Measurements from ENCODE around the gene HOXD11. TPM values are rescaled to one million over a fixed set of nuclear protein-coding genes. Genes with fewer than 3 reads are reported as not detected.

HOXD11 gene
- total RNA-seq, 4 donors from 2014 or later: 0.24 TPM; not detected in 3

DNA sequence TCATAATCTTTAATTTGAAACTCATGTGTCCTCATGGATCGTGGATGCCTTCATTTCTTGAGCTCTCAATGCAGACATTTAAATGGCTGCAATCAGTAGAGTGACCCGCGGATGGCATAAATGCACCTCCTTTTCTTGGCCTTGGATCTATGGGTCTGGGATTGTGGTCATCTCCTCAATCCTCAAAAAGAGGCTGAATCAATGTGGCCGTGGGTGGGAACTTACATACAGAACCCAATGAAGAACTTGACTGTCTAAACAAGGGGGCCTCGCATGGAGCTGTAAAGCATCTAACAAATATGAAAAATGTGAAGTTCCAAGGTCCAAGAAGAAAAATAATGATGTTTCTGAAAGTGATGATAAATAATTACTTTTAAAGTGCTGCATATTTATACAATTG lies 11.7 kb upstream of the HOXD11 start:
- intact Hi-C loops (cut with DNase I; ENCODE audit: low total_unique reads): loop anchor here (5.0 kb wide), 2 partner anchors 728 to 843 kb away; no protein-coding TSS in a partner anchor
- DNase-seq (no peak), ATAC-seq (no peak)
- Histone ChIP-seq H3K4me1 (peaks cover 16 to 19% of the 10 kb centered on the region in 2 donors), H3K36me3 (no peaks in the 10 kb centered on the region), H3K4me3 (no peak overlapping the region), H3K27me3 (peaks cover 98 to 100% (median 98%) of the 10 kb centered on the region in 3 donors), H3K27ac (no peak overlapping the region), H3K9me3 (no peaks in the 10 kb centered on the region)
- TF ChIP-seq POLR2A (IDR thresholded peaks at IDR 0.05): no peak
- TF ChIP-seq, protein P1, sequence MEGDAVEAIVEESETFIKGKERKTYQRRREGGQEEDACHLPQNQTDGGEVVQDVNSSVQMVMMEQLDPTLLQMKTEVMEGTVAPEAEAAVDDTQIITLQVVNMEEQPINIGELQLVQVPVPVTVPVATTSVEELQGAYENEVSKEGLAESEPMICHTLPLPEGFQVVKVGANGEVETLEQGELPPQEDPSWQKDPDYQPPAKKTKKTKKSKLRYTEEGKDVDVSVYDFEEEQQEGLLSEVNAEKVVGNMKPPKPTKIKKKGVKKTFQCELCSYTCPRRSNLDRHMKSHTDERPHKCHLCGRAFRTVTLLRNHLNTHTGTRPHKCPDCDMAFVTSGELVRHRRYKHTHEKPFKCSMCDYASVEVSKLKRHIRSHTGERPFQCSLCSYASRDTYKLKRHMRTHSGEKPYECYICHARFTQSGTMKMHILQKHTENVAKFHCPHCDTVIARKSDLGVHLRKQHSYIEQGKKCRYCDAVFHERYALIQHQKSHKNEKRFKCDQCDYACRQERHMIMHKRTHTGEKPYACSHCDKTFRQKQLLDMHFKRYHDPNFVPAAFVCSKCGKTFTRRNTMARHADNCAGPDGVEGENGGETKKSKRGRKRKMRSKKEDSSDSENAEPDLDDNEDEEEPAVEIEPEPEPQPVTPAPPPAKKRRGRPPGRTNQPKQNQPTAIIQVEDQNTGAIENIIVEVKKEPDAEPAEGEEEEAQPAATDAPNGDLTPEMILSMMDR (IDR thresholded peaks at IDR 0.05 in 4 of 5, conservative IDR thresholded peaks at IDR 0.05 in 1 of 5): no peak
- in situ Hi-C loops (cut with MboI; ENCODE audit: low sequenced_read_pairs in 4 of 4): loop anchor here in 3 of 4 donors (5.0 to 25.0 kb wide), 4 partner anchors 408 to 733 kb away; no protein-coding TSS in a partner anchor

DNA sequence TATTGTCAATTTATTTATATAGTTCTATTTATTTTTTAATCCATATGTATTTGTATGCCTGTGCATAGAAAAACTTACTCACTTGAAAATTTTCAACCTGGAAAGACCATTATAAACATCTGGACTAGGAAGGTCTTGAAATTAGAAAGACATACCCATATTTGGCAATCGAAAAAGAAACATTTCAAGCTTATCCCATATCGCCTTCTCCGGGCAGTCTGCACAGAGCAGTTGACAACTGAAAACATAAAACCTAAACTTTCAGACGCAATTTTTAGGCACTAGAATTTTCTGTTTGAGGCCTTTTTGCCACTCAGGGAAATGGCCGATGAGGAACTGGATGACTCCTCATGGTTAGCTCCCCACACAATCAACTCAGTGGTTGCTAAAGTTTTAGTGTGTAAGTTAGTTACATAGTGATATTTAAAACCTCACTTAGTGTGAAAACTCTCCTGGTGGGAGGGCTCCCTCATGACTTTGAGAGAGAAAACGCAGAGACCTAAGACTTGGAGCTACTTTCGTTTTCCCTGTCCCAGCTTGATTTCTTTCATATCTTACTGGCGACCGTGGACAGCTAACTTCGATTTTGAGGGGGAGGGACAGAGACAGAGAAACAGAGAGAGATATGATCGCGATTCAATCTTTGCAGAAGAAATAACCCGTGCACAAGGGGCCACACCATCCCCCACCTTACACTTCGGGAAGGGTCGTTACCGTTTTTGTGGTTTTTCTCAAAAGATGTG lies 10.7 kb upstream of the HOXD11 start:
- Histone ChIP-seq H3K9me3 (no peaks in the 10 kb centered on the region), H3K27ac (no peak overlapping the region), H3K27me3 (peaks cover 98 to 100% (median 98%) of the 10 kb centered on the region in 3 donors), H3K4me3 (peak overlapping the region in 3 of 4 donors; percentile 44 to 62 (median 46)), H3K36me3 (no peaks in the 10 kb centered on the region), H3K4me1 (peaks cover 16 to 19% of the 10 kb centered on the region in 2 donors)
- intact Hi-C loops (cut with DNase I; ENCODE audit: low total_unique reads) (loop anchor here (5.0 kb wide), 2 partner anchors 729 to 844 kb away; no protein-coding TSS in a partner anchor), in situ Hi-C loops (cut with MboI; ENCODE audit: low sequenced_read_pairs in 4 of 4) (loop anchor here in 3 of 4 donors (5.0 to 25.0 kb wide), 4 partner anchors 409 to 734 kb away; no protein-coding TSS in a partner anchor)
- DNase-seq (no peak), ATAC-seq (no peak)
- TF ChIP-seq, protein P1 (IDR thresholded peaks at IDR 0.05 in 4 of 5, conservative IDR thresholded peaks at IDR 0.05 in 1 of 5): no peak

DNA sequence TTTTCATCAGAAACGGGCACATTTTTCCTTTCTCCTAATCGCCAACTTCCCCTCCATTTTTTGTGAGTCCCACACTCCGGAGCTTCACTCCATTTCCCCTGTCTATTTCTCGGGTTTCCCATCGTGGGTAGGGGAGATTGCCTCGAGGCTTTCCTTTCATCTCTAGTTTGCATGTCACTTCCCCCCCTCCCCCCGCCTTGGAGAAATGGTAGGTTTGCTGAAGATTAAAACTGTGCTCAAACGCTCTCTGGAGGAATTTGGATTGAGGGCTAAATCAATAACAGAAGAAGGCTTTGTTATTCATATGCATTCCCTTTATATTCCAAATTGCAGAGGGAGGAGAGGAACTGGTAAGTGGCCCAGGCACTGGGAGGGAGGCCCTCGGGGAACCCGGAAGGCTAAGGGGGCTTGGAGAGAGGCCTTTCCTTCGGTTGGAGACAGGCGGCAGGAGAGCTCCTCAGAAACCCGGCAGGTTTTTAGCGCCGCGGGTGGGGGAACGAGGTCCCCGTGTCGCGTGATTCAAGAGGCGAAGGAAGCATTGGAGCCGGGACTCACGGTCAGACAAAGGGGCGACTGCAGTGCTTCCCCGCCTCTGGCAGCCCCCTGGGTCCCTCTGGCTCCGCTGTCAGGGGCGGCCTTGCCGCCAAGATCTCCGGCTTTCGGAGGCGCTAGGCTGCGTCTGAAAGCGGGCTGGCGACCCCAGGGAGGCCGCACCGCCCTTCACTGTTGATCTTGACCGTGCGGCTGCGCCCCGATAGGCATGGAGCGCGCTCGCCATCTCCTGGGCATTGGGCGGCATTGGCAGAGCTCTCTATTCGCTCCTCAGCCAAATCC lies 9.9 kb upstream of the HOXD11 start:
- peak in 1 of 2 donors; percentile 41 for DNase-seq
- H3K36me3 ChIP-seq: no peaks in the 10 kb centered on the region
- intact Hi-C loops (cut with DNase I; ENCODE audit: low total_unique reads): loop anchor here (5.0 kb wide), 2 partner anchors 730 to 845 kb away; no protein-coding TSS in a partner anchor
- no peak overlapping the region for H3K27ac ChIP-seq
- no peaks in the 10 kb centered on the region for H3K9me3 ChIP-seq
- peak overlapping the region; percentile 36 to 62 (median 45) for H3K4me3 ChIP-seq
- peaks cover 98 to 100% (median 98%) of the 10 kb centered on the region in 3 donors for H3K27me3 ChIP-seq
- TF ChIP-seq, protein P1 (IDR thresholded peaks at IDR 0.05 in 4 of 5, conservative IDR thresholded peaks at IDR 0.05 in 1 of 5): peak; percentile 64 to 91 (median 86)
- TF ChIP-seq POLR2A (IDR thresholded peaks at IDR 0.05): no peak
- in situ Hi-C loops (cut with MboI; ENCODE audit: low sequenced_read_pairs in 4 of 4): loop anchor here in 3 of 4 donors (5.0 to 25.0 kb wide), 4 partner anchors 410 to 735 kb away; no protein-coding TSS in a partner anchor
- peak; percentile 72 to 79 for ATAC-seq
- H3K4me1 ChIP-seq: peaks cover 16 to 19% of the 10 kb centered on the region in 2 donors

DNA sequence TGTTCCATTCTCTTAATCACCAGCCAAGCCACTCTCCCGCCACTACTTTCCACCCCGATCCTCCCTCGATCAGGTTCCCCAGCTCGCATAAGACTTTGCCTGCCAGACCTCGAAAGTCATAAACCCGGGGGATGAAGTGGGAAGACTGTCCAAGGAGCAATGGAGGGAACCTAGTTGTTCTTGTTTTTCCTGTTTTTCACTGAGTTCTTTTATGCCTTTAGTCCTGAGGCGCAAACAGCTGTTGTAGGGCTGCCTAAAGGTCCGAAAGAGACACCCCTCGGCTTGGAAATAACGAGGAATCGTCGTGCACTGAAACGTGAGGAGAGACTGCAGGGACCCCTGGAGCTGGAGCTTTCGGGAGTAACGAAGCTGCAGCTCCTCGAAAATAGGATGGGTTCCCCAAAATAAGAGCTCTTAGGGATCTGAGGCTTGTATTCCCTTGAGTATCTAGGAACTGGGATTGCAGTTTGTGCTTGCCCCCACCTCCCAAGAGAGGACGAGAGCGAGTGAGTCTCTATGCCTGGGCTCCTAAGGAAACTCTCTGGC lies 9.2 kb upstream of the HOXD11 start:
- peak overlapping the region in 3 of 4 donors; percentile 44 to 62 (median 46) for H3K4me3 ChIP-seq
- in situ Hi-C loops (cut with MboI; ENCODE audit: low sequenced_read_pairs in 4 of 4): loop anchor here in 3 of 4 donors (5.0 to 25.0 kb wide), 4 partner anchors 411 to 736 kb away; no protein-coding TSS in a partner anchor
- H3K36me3 ChIP-seq: no peaks in the 10 kb centered on the region
- no peak overlapping the region for H3K27ac ChIP-seq
- intact Hi-C loops (cut with DNase I; ENCODE audit: low total_unique reads): loop anchor here (5.0 kb wide), 2 partner anchors 731 to 846 kb away; no protein-coding TSS in a partner anchor
- DNase-seq (no peak), ATAC-seq (no peak)
- H3K9me3 ChIP-seq: no peaks in the 10 kb centered on the region
- peaks cover 100% of the 10 kb centered on the region in 3 donors for H3K27me3 ChIP-seq
- TF ChIP-seq POLR2A (IDR thresholded peaks at IDR 0.05): no peak
- TF ChIP-seq, protein P1 (IDR thresholded peaks at IDR 0.05 in 4 of 5, conservative IDR thresholded peaks at IDR 0.05 in 1 of 5): peak in 1 of 5 experiments; percentile 9
- H3K4me1 ChIP-seq: peaks cover 16 to 19% of the 10 kb centered on the region in 2 donors

Data from gastrocnemius medialis (tissue), 4 donors.